ENCODE measurements around the gene CTXN2. TPM values are rescaled to one million over a fixed set of nuclear protein-coding genes. Genes with fewer than 3 reads are reported as not detected.

Gene CTXN2
- total RNA-seq, 1 experiment from 2014 or later: 0.11 TPM

GRCh38 chr15:48242535-48242934 is 51.1 kb downstream of the CTXN2 start:
- Mint-ChIP-seq H3K9me3 (no peaks in the 10 kb centered on the region), H3K4me1 (no peaks in the 10 kb centered on the region), H3K36me3 (ENCODE audit: insufficient read depth in 1 of 3, low read depth in 3 of 3) (no peaks in the 10 kb centered on the region), H3K27ac (no peak overlapping the region), H3K4me3 (no peak overlapping the region), H3K27me3 (ENCODE audit: low read depth) (no peaks in the 10 kb centered on the region)
- Histone ChIP-seq H2BK120ac (ENCODE audit: low read depth, low read length, poor library complexity, severe bottlenecking) (no peak overlapping the region), H4K20me1 (ENCODE audit: control insufficient read depth, insufficient read depth, insufficient read length) (no peaks in the 10 kb centered on the region), H2BK5ac (ENCODE audit: insufficient read length, low read length) (no peak overlapping the region), H2BK12ac (ENCODE audit: insufficient read length, low read depth, low read length) (no peak overlapping the region), H4K8ac (replicated peaks; ENCODE audit: insufficient read length, low read depth, low read length) (no peak overlapping the region), H4K5ac (ENCODE audit: insufficient read length, low read depth, low read length) (no peak overlapping the region), H2AK5ac (ENCODE audit: insufficient read length, low read length) (no peak overlapping the region), H3K79me1 (ENCODE audit: insufficient read depth, low read depth, low read length, poor library complexity, severe bottlenecking) (no peaks in the 10 kb centered on the region), H3K23me2 (ENCODE audit: insufficient read length, low read depth, low read length, poor library complexity, severe bottlenecking) (no peaks in the 10 kb centered on the region), H3K79me2 (ENCODE audit: insufficient read depth, low read length) (no peaks in the 10 kb centered on the region), H2BK20ac (ENCODE audit: low read depth, low read length, poor library complexity, severe bottlenecking) (no peak overlapping the region), H2AFZ (ENCODE audit: low read length) (no peak overlapping the region), H3K4me2 (ENCODE audit: insufficient read depth, insufficient read length, low read length) (no peak overlapping the region), H3T11ph (ENCODE audit: low read length) (no peak overlapping the region), H3K14ac (ENCODE audit: insufficient read depth, low read length) (no peak overlapping the region), H3K4ac (ENCODE audit: low read depth, low read length) (no peak overlapping the region), H3K27ac (ENCODE audit: insufficient read length, low read depth, low read length) (no peak overlapping the region), H3K9me3 (ENCODE audit: control insufficient read depth, low read depth, low read length) (no peaks in the 10 kb centered on the region), H2BK15ac (ENCODE audit: low read depth, low read length) (no peak overlapping the region), H3K18ac (ENCODE audit: insufficient read length, low read depth, low read length) (no peak overlapping the region), H3K27me3 (ENCODE audit: insufficient read depth, low read length) (no peaks in the 10 kb centered on the region), H3K56ac (ENCODE audit: insufficient read length, low read depth, low read length) (no peak overlapping the region), H4K91ac (ENCODE audit: insufficient read length, low read depth, low read length) (no peak overlapping the region), H3K9ac (ENCODE audit: extremely low read depth, insufficient read length, low read length) (no peak overlapping the region), H3K23ac (ENCODE audit: insufficient read length, low read depth, low read length) (no peak overlapping the region), H3K4me1 (ENCODE audit: insufficient read depth, low read length) (no peaks in the 10 kb centered on the region)
- no CpG with 5 or more reads among the region's 4 CpGs for WGBS (ENCODE audit: extremely low coverage, insufficient read length, low lambda C conversion rate)
- TF ChIP-seq CTCF (conservative IDR thresholded peaks at IDR 0.05): no peak
- no peak for DNase-seq
